CD8-positive, alpha-beta memory T cell (primary cell): ENCODE results near the gene KCNJ10. TPM values are rescaled to one million over a fixed set of nuclear protein-coding genes. Genes with fewer than 3 reads are reported as not detected.
A peak's percentile ranks its signal among the peaks of the same experiment; 100 is the strongest.

ENCODE experiments used
- CTCF ChIA-PET: fragments of 350-600 bp; sonication (Branson Sonifier 250); formaldehyde crosslinking; loops from one replicate; lab custom pipeline; 2021; ENCODE audit warnings: antibody characterized with exemption; lab: Charles Lee
- POLR2A ChIA-PET: fragments of 350-600 bp; sonication (Branson Sonifier 250); formaldehyde crosslinking; loops from one replicate; lab custom pipeline; 2021; ENCODE audit warnings: antibody characterized with exemption; lab: Charles Lee
- DNase-seq, 5 donors: peaks; one replicate each; pipeline versions ENCODE4 v3.0.0 to v3.0.0-alpha.2; 2020 to 2022; ENCODE audit warnings: mixed read lengths in 1 of 5
- H3K27ac ChIP-seq: one replicate; pipeline ENCODE4 v1.7.0; 2013; ENCODE audit warnings: low read depth, mild to moderate bottlenecking, low read length, moderate library complexity
- H3K27me3 ChIP-seq: 2 replicates; pipeline ENCODE4 v1.7.0; 2013; ENCODE audit warnings: low read length, mild to moderate bottlenecking; ENCODE audit not compliant: insufficient read depth, poor library complexity, severe bottlenecking
- H3K36me3 ChIP-seq: 2 replicates; pipeline ENCODE4 v1.7.0; 2013; ENCODE audit warnings: mild to moderate bottlenecking, low read length, moderate library complexity; ENCODE audit not compliant: insufficient read depth
- H3K4me1 ChIP-seq: 2 replicates; pipeline ENCODE4 v1.7.0; 2013; ENCODE audit warnings: mild to moderate bottlenecking, low read length, moderate library complexity; ENCODE audit not compliant: insufficient read depth
- H3K4me3 ChIP-seq: 2 replicates; pipeline ENCODE4 v1.7.0; 2013; ENCODE audit warnings: mild to moderate bottlenecking, low read length
- H3K9me3 ChIP-seq: 2 replicates; pipeline ENCODE4 v1.7.0; 2013; ENCODE audit warnings: mild to moderate bottlenecking, low read length
- H3K27ac Mint-ChIP-seq, 8 donors: one replicate each; pipeline ENCODE4 v1.8.0; 2020 to 2021; ENCODE audit warnings: mixed read lengths in 8 of 8, mild to moderate bottlenecking in 6 of 8, inconsistent platforms in 3 of 8, moderate library complexity in 3 of 8
- H3K27me3 Mint-ChIP-seq, 2 donors: one replicate each; pipeline ENCODE4 v1.8.0; 2020 to 2021; ENCODE audit warnings: mixed read lengths in 2 of 2, mild to moderate bottlenecking in 1 of 2, moderate library complexity in 1 of 2
- H3K36me3 Mint-ChIP-seq, 3 donors: one replicate each; pipeline ENCODE4 v1.8.0; 2020 to 2021; ENCODE audit warnings: mixed read lengths in 3 of 3, inconsistent platforms in 1 of 3, mild to moderate bottlenecking in 1 of 3
- H3K4me1 Mint-ChIP-seq, 3 donors: one replicate each; pipeline ENCODE4 v1.8.0; 2020 to 2021; ENCODE audit warnings: mixed read lengths in 3 of 3, inconsistent platforms in 1 of 3, mild to moderate bottlenecking in 1 of 3
- H3K4me3 Mint-ChIP-seq, 7 donors: one replicate each; pipeline ENCODE4 v1.8.0; 2020 to 2021; ENCODE audit warnings: mixed read lengths in 7 of 7, mild to moderate bottlenecking in 6 of 7, moderate library complexity in 4 of 7, inconsistent platforms in 2 of 7
- H3K9me3 Mint-ChIP-seq, 5 donors: one replicate each; pipeline ENCODE4 v1.8.0; 2020 to 2022; ENCODE audit warnings: mixed read lengths in 5 of 5, mild to moderate bottlenecking in 3 of 5, moderate library complexity in 2 of 5, inconsistent platforms in 1 of 5
- polyA plus RNA-seq: library from polyadenylated mRNA; unstranded; fragments of 300-500 nt; fragmentation: Illumina TruSeq; gene quantifications from one replicate; pipeline ENCODE4 v1.2.3, GENCODE V29; 2021
- total RNA-seq, 2 experiments: library from RNA; stranded (reverse); gene quantifications; one replicate each; pipeline ENCODE4 v1.2.3, GENCODE V29; 2021

Gene KCNJ10
- total and polyA plus RNA-seq, 3 experiments from 2014 or later = 0.13 TPM; not detected in 2

GRCh38 chr1:160103658-160104408 is 33.9 kb upstream of the KCNJ10 start:
- Mint-ChIP-seq H3K27ac (peak overlapping the region in 3 of 8 donors; percentile 3 to 36 (median 7)), H3K4me1 (peaks cover 21 to 42% (median 24%) of the 10 kb centered on the region in 3 donors), H3K27me3 (peaks cover 1 to 8% of the 10 kb centered on the region in 2 donors), H3K36me3 (no peaks in the 10 kb centered on the region), H3K9me3 (no peaks in the 10 kb centered on the region), H3K4me3 (peak overlapping the region in 1 of 7 donors; percentile 5)
- H3K9me3 ChIP-seq = no peaks in the 10 kb centered on the region
- no peaks in the 10 kb centered on the region for H3K27me3 ChIP-seq
- ChIA-PET CTCF (interaction anchor here (1.0 to 7.4 kb wide), 5 partner anchors 18 to 188 kb away, joined by 3 to 72 read pairs (median 10); no protein-coding TSS in a partner anchor), POLR2A (no interaction called here)
- no peak overlapping the region for H3K27ac ChIP-seq
- H3K4me3 ChIP-seq = no peak overlapping the region
- peaks cover 28% of the 10 kb centered on the region for H3K4me1 ChIP-seq
- no peaks in the 10 kb centered on the region for H3K36me3 ChIP-seq
- DNase-seq = peak in 1 of 5 donors; percentile 24

- no peaks in the 10 kb centered on the region for H3K27me3 ChIP-seq
- peaks cover 0 to 4% (median 0%) of the 10 kb centered on the region in 3 donors for H3K36me3 Mint-ChIP-seq
- H3K4me3 ChIP-seq = no peak overlapping the region
- no peaks in the 10 kb centered on the region for H3K9me3 ChIP-seq
- no peak for DNase-seq
- peaks cover 0 to 3% of the 10 kb centered on the region in 2 donors for H3K27me3 Mint-ChIP-seq
- no peaks in the 10 kb centered on the region for H3K9me3 Mint-ChIP-seq
- no peaks in the 10 kb centered on the region for H3K36me3 ChIP-seq
- POLR2A ChIA-PET = interaction anchor here (0.9 to 1.2 kb wide), 3 partner anchors 106 to 183 kb away, joined by 3 to 4 read pairs (median 3); partner anchors contain the start of gene PEX19
- no peak overlapping the region for H3K27ac ChIP-seq
- CTCF ChIA-PET = interaction anchor here (0.7 to 7.4 kb wide), 13 partner anchors 7 to 279 kb away, joined by 3 to 72 read pairs (median 4); partner anchors contain the start of genes DCAF8 and PEA15
- H3K4me3 Mint-ChIP-seq = no peak overlapping the region
- peaks cover 32 to 53% (median 34%) of the 10 kb centered on the region in 3 donors for H3K4me1 Mint-ChIP-seq
- H3K27ac Mint-ChIP-seq = peak overlapping the region; percentile 79 to 97 (median 96)
- H3K4me1 ChIP-seq = peaks cover 39% of the 10 kb centered on the region
Observed at GRCh38 chr1:160101717-160102522, 32.0 kb upstream of the KCNJ10 start.

- POLR2A ChIA-PET = interaction anchor here (1.0 to 1.2 kb wide), 3 partner anchors 107 to 190 kb away, joined by 3 to 5 read pairs (median 4); partner anchors contain the start of gene PEX19
- peaks cover 46% of the 10 kb centered on the region for H3K4me1 ChIP-seq
Observed at GRCh38 chr1:160101037-160101716, 31.2 kb upstream of the KCNJ10 start.

GRCh38 chr1:160099716-160100375 is 29.9 kb upstream of the KCNJ10 start:
- H3K27ac ChIP-seq = peak overlapping the region; percentile 79
- Mint-ChIP-seq H3K4me3 (peak overlapping the region in 6 of 7 donors; percentile 76 to 90 (median 80)), H3K27me3 (peaks cover 0 to 2% of the 10 kb centered on the region in 2 donors), H3K9me3 (no peaks in the 10 kb centered on the region), H3K27ac (peak overlapping the region; percentile 79 to 99 (median 96)), H3K36me3 (peaks cover 0 to 14% (median 3%) of the 10 kb centered on the region in 3 donors), H3K4me1 (peaks cover 45 to 74% (median 47%) of the 10 kb centered on the region in 3 donors)
- H3K36me3 ChIP-seq = no peaks in the 10 kb centered on the region
- H3K4me1 ChIP-seq = peaks cover 54% of the 10 kb centered on the region
- H3K9me3 ChIP-seq = no peaks in the 10 kb centered on the region
- CTCF ChIA-PET = interaction anchor here (1.4 to 7.4 kb wide), 5 partner anchors 14 to 192 kb away, joined by 3 to 81 read pairs (median 71); no protein-coding TSS in a partner anchor
- H3K27me3 ChIP-seq = no peaks in the 10 kb centered on the region
- H3K4me3 ChIP-seq = no peak overlapping the region
- POLR2A ChIA-PET = interaction anchor here (1.4 to 1.5 kb wide), 2 partner anchors 53 to 185 kb away, joined by 4 to 7 read pairs; partner anchors contain the start of gene PEX19
- no peak for DNase-seq

More at GRCh38 chr1:160101037-160101716, 31.2 kb upstream of the KCNJ10 start:
- Histone ChIP-seq H3K9me3 (no peaks in the 10 kb centered on the region), H3K4me3 (no peak overlapping the region), H3K27ac (no peak overlapping the region), H3K27me3 (no peaks in the 10 kb centered on the region), H3K36me3 (no peaks in the 10 kb centered on the region)
- Mint-ChIP-seq H3K9me3 (no peaks in the 10 kb centered on the region), H3K36me3 (peaks cover 0 to 4% (median 0%) of the 10 kb centered on the region in 3 donors), H3K4me3 (peak overlapping the region; percentile 27 to 78 (median 58)), H3K27me3 (peaks cover 0 to 2% of the 10 kb centered on the region in 2 donors), H3K27ac (peak overlapping the region; percentile 79 to 97 (median 96)), H3K4me1 (peaks cover 39 to 61% (median 41%) of the 10 kb centered on the region in 3 donors)
- peak; percentile 52 to 85 (median 71) for DNase-seq
- CTCF ChIA-PET = interaction anchor here (0.7 to 7.4 kb wide), 15 partner anchors 8 to 279 kb away, joined by 3 to 72 read pairs (median 3); partner anchors contain the start of genes DCAF8 and PEA15

GRCh38 chr1:160098852-160099561 is 29.0 kb upstream of the KCNJ10 start:
- CTCF ChIA-PET = interaction anchor here (1.1 to 6.8 kb wide), 4 partner anchors 14 to 278 kb away, joined by 3 to 81 read pairs (median 5); no protein-coding TSS in a partner anchor
- DNase-seq = peak; percentile 94 to 99 (median 97)

More at GRCh38 chr1:160098852-160099561, 29.0 kb upstream of the KCNJ10 start:
- peaks cover 54% of the 10 kb centered on the region for H3K4me1 ChIP-seq
- H3K27me3 ChIP-seq = no peaks in the 10 kb centered on the region
- Mint-ChIP-seq H3K27me3 (peaks cover 0 to 2% of the 10 kb centered on the region in 2 donors), H3K9me3 (no peaks in the 10 kb centered on the region), H3K4me1 (peaks cover 49 to 82% (median 52%) of the 10 kb centered on the region in 3 donors), H3K36me3 (peaks cover 0 to 22% (median 3%) of the 10 kb centered on the region in 3 donors), H3K4me3 (peak overlapping the region; percentile 76 to 91 (median 81)), H3K27ac (peak overlapping the region; percentile 79 to 99 (median 96))
- POLR2A ChIA-PET = interaction anchor here (0.5 to 2.2 kb wide), 8 partner anchors 13 to 1126 kb away, joined by 3 to 12 read pairs (median 6); partner anchors contain the start of genes DCAF8, PEX19 and PIGM
- peak overlapping the region; percentile 63 for H3K4me3 ChIP-seq
- H3K9me3 ChIP-seq = no peaks in the 10 kb centered on the region
- H3K36me3 ChIP-seq = peaks cover 6% of the 10 kb centered on the region
- H3K27ac ChIP-seq = peak overlapping the region; percentile 79
